Measurements from ENCODE around the gene GRID2IP. TPM values are rescaled to one million over a fixed set of nuclear protein-coding genes. Genes with fewer than 3 reads are reported as not detected.
A peak's percentile ranks its signal among the peaks of the same experiment; 100 is the strongest.

The GRID2IP gene
- total and polyA plus RNA-seq, 2 of the 13 experiments (the other 11 are each of a cell fraction or from before 2014, with no cell fraction given) = 0.03 TPM; not detected in 1

DNA sequence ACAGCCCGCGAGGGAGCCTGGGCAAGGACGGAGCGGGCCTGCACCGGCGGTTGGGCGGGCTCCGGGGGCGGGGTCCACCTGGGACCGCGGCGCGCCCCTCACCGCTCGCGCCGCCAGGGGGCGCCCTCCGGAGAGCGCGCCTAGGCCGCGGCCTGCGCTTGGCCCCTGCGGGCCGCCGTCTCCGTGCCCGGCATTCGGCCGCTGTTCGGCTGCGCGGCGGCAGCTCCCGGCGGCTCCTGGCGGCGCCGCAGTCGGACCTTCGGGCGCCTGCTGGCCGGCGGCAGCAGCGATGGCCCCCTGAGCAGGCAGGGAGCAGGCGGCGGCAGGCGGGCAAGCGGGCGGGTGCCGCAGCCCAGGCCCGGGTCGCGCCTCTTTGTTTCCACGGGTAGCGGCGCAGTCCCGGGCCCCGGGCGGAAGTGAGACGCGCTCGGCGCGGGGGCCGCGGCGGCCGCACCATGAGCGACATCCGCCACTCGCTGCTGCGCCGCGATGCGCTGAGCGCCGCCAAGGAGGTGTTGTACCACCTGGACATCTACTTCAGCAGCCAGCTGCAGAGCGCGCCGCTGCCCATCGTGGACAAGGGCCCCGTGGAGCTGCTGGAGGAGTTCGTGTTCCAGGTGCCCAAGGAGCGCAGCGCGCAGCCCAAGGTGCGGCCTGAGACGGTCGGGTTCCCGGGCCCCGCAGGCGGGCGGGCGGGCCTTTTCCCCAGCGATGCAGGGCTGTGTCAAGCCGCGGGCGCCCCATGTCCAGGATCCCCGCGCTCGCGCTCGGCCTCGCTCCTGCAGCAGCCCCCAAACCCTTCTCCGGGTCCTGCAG lies 38.8 kb upstream of the GRID2IP start, which contains the start of gene INTS15 (continued):
- TF ChIP-seq MED1 (CRISPR knock-in tag; IDR thresholded peaks at IDR 0.05) (peak; percentile 33), BRF2 (CRISPR knock-in tag; IDR thresholded peaks at IDR 0.05) (peak; percentile 87; the same call in 1 of the 2 replicates), HMGXB4 (CRISPR knock-in tag; IDR thresholded peaks at IDR 0.05; ENCODE audit: borderline replicate concordance in 1 of 2, low read depth in 1 of 2) (peak; percentile 62 to 75), ATM (IDR thresholded peaks at IDR 0.05; ENCODE audit: borderline replicate concordance) (no peak), GTF3A (CRISPR knock-in tag; conservative IDR thresholded peaks at IDR 0.05) (no peak), ZNF570 (CRISPR knock-in tag; IDR thresholded peaks at IDR 0.05; ENCODE audit: borderline replicate concordance) (no peak), KDM6A (CRISPR knock-in tag; IDR thresholded peaks at IDR 0.05; ENCODE audit: low read depth) (no peak), ZNF567 (CRISPR knock-in tag; IDR thresholded peaks at IDR 0.05; ENCODE audit: borderline replicate concordance) (no peak), ZNF749 (CRISPR knock-in tag; IDR thresholded peaks at IDR 0.05; ENCODE audit: borderline replicate concordance) (no peak; the same call in 1 of the 2 replicates), SMAD3 (CRISPR knock-in tag; IDR thresholded peaks at IDR 0.05) (no peak), SIN3B (IDR thresholded peaks at IDR 0.05; ENCODE audit: low read length) (no peak), PBX3 (CRISPR knock-in tag; IDR thresholded peaks at IDR 0.05; ENCODE audit: borderline replicate concordance) (no peak), HNRNPK (IDR thresholded peaks at IDR 0.05; ENCODE audit: low read depth, low read length, poor library complexity, severe bottlenecking) (no peak), TBX2 (CRISPR knock-in tag; IDR thresholded peaks at IDR 0.05; ENCODE audit: borderline replicate concordance) (peak; percentile 43), SRY (CRISPR knock-in tag; IDR thresholded peaks at IDR 0.05) (no peak; the same call in 1 of the 2 replicates), ZNF597 (CRISPR knock-in tag; IDR thresholded peaks at IDR 0.05) (no peak)
- TF ChIP-seq, protein P1, sequence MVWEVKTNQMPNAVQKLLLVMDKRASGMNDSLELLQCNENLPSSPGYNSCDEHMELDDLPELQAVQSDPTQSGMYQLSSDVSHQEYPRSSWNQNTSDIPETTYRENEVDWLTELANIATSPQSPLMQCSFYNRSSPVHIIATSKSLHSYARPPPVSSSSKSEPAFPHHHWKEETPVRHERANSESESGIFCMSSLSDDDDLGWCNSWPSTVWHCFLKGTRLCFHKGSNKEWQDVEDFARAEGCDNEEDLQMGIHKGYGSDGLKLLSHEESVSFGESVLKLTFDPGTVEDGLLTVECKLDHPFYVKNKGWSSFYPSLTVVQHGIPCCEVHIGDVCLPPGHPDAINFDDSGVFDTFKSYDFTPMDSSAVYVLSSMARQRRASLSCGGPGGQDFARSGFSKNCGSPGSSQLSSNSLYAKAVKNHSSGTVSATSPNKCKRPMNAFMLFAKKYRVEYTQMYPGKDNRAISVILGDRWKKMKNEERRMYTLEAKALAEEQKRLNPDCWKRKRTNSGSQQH (CRISPR knock-in tag; IDR thresholded peaks at IDR 0.05; ENCODE audit: low read depth) = 0 out of 2 replicates have a peak, but pooled peaks have one; percentile 13
